Measurements from ENCODE around the gene SNRNP25.

SNRNP25 gene

GRCh38 chr16:78444-79150, 25.0 kb downstream of the SNRNP25 start:
- no peak for DNase-seq

- no peak for DNase-seq
Observed at GRCh38 chr16:79151-80054, 25.8 kb downstream of the SNRNP25 start.

- DNase-seq, result no peak
Observed at GRCh38 chr16:83060-83603, 29.5 kb downstream of the SNRNP25 start.

- DNase-seq, result no peak
Observed at GRCh38 chr16:83781-84615, 30.4 kb downstream of the SNRNP25 start.

GRCh38 chr16:84718-85406, 31.2 kb downstream of the SNRNP25 start:
- peak; percentile 22 for DNase-seq

GRCh38 chr16:85407-85782, 31.8 kb downstream of the SNRNP25 start:
- no peak for DNase-seq

GRCh38 chr16:85865-86264, 32.2 kb downstream of the SNRNP25 start:
- no peak for DNase-seq

- no peak for DNase-seq
Observed at GRCh38 chr16:86483-86952, 32.9 kb downstream of the SNRNP25 start.

- no peak for DNase-seq
Observed at GRCh38 chr16:88613-89012, 35.0 kb downstream of the SNRNP25 start.

GRCh38 chr16:89391-90302, 36.0 kb downstream of the SNRNP25 start:
- DNase-seq, result no peak

GRCh38 chr16:91484-91883, 37.9 kb downstream of the SNRNP25 start:
- DNase-seq, result no peak

- no peak for DNase-seq
Observed at GRCh38 chr16:92431-93339, 39.1 kb downstream of the SNRNP25 start.

- no peak for DNase-seq
Observed at GRCh38 chr16:94918-95265, 41.3 kb downstream of the SNRNP25 start.

GRCh38 chr16:96935-97381, 43.3 kb downstream of the SNRNP25 start:
- peak; percentile 82 for DNase-seq

- DNase-seq, result no peak
Observed at GRCh38 chr16:97822-98221, 44.2 kb downstream of the SNRNP25 start.

GRCh38 chr16:100989-101388, 47.4 kb downstream of the SNRNP25 start:
- no peak for DNase-seq

GRCh38 chr16:101586-101985, 48.0 kb downstream of the SNRNP25 start:
- no peak for DNase-seq

- DNase-seq, result no peak
Observed at GRCh38 chr16:102060-102855, 48.6 kb downstream of the SNRNP25 start.

- DNase-seq, result no peak
Observed at GRCh38 chr16:104355-104754, 50.7 kb downstream of the SNRNP25 start.
